Upper lobe of left lung (tissue), 6 donors: ENCODE measurements around the gene MGAT5B. TPM values are rescaled to one million over a fixed set of nuclear protein-coding genes. Genes with fewer than 3 reads are reported as not detected.

Experiments used
- ATAC-seq, 2 donors: fragments of 200-7000 bp; cut with Tn5 transposase; one replicate each; pipeline ENCODE4 v1.9.1; 2022; ENCODE audit warnings: mild to moderate bottlenecking in 2 of 2, moderate library complexity in 2 of 2; ENCODE audit not compliant: low FRiP score in 2 of 2
- DNase-seq, 2 donors: peaks; one replicate each; pipeline ENCODE4 v3.0.0-alpha.2; 2019 to 2020
- H3K27ac ChIP-seq, 4 donors: fragments of 200-600 bp; sonication (generic); one replicate each; pipeline ENCODE4 v1.5.1; 2016 to 2019
- H3K27me3 ChIP-seq, 4 donors: fragments of 200-600 bp; sonication (generic); one replicate each; pipeline ENCODE4 v1.5.1; 2017 to 2019
- H3K36me3 ChIP-seq, 4 donors: fragments of 200-600 bp; sonication (generic); one replicate each; pipeline ENCODE4 v1.5.1; 2016 to 2019
- H3K4me1 ChIP-seq, 4 donors: fragments of 200-600 bp; sonication (generic); one replicate each; pipeline ENCODE4 v1.5.1; 2018 to 2019
- H3K4me3 ChIP-seq, 4 donors: fragments of 200-600 bp; sonication (generic); one replicate each; pipeline ENCODE4 v1.5.1; 2017 to 2019; ENCODE audit warnings: mild to moderate bottlenecking in 2 of 4, moderate library complexity in 1 of 4
- H3K9me3 ChIP-seq, 4 donors: fragments of 200-600 bp; sonication (generic); one replicate each; pipeline ENCODE4 v1.5.1; 2018 to 2019
- EP300 ChIP-seq, 4 donors: sonication (generic); formaldehyde crosslinking; IDR thresholded peaks; one replicate each; pipeline ENCODE4 v1.5.1; 2017; ENCODE audit warnings: antibody characterized with exemption in 4 of 4, control low read depth in 2 of 4
- POLR2A ChIP-seq, 4 donors: fragments of 450-650 bp; IDR thresholded peaks; one replicate each; pipeline ENCODE4 v1.5.1; 2016 to 2017; ENCODE audit warnings: antibody characterized with exemption in 4 of 4, mild to moderate bottlenecking in 2 of 4
- POLR2AphosphoS5 ChIP-seq, 2 donors: sonication (generic); formaldehyde crosslinking; IDR thresholded peaks; one replicate each; pipeline ENCODE4 v1.5.1; 2017; ENCODE audit warnings: antibody characterized with exemption in 2 of 2
- WGBS, 2 donors: methylation state at CpG; one replicate each; pipeline ENCODE4 v1.1.5; 2017 to 2018; 5-methylcytosine and 5-hydroxymethylcytosine counted together
- total RNA-seq, 6 donors: library from RNA; depleted of rRNA in 4 of 6; stranded (reverse); fragments of >200 nt in 4 of 6; gene quantifications; one replicate each; pipeline versions ENCODE4 v1.1.0 to v1.2.1, GENCODE V29; 2016 to 2021
- TF ChIP-seq, protein P1 (sequence below), 6 experiments: fragments of 450-650 bp in 4 of 6; fragments of 200-600 bp in 2 of 6; sonication (generic) in 2 of 6; IDR thresholded peaks; one replicate each; pipeline ENCODE4 v1.5.1; 2016 to 2019; ENCODE audit warnings: antibody characterized with exemption in 6 of 6
- donor health status: DM: no; HTN: no; CAD: no; lungs with moderate emphysema.
- donor health status: DM: no; HTN: yes; CAD: no; lungs with severe emphysema.

Gene MGAT5B
- total RNA-seq, 6 donors from 2014 or later = 0.20 to 3.0 (median 0.83) TPM

DNA sequence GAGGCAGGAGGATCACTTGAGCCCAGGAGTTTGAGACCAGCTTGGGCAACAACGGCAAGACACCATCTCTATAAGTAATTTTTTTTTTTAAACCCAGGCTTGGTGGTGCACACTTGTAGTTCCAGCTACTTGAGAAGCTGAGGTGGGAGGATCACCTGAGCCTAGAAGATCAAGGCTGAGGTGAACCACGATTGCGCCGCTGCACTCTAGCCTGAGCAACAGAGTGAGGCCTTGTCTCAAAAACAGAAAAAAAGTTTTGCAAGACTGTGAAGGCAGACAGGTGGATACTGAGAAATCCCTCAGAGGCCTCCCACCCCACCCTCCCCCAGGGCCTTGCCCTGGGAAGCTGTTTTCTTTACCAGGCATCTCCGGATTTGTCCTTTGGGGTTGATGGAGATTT is 125.4 kb downstream of the MGAT5B start:
- peaks cover 0 to 2% (median 0%) of the 10 kb centered on the region in 4 donors for H3K4me1 ChIP-seq
- DNase-seq (no peak), ATAC-seq (no peak)
- H3K27me3 ChIP-seq = no peaks in the 10 kb centered on the region
- no peaks in the 10 kb centered on the region for H3K36me3 ChIP-seq
- no peak overlapping the region for H3K4me3 ChIP-seq
- 53 to 62% methylated on average over 5 of the region's 5 CpGs for WGBS, 2 donors
- TF ChIP-seq POLR2A (IDR thresholded peaks at IDR 0.05) = no peak
- TF ChIP-seq, protein P1, sequence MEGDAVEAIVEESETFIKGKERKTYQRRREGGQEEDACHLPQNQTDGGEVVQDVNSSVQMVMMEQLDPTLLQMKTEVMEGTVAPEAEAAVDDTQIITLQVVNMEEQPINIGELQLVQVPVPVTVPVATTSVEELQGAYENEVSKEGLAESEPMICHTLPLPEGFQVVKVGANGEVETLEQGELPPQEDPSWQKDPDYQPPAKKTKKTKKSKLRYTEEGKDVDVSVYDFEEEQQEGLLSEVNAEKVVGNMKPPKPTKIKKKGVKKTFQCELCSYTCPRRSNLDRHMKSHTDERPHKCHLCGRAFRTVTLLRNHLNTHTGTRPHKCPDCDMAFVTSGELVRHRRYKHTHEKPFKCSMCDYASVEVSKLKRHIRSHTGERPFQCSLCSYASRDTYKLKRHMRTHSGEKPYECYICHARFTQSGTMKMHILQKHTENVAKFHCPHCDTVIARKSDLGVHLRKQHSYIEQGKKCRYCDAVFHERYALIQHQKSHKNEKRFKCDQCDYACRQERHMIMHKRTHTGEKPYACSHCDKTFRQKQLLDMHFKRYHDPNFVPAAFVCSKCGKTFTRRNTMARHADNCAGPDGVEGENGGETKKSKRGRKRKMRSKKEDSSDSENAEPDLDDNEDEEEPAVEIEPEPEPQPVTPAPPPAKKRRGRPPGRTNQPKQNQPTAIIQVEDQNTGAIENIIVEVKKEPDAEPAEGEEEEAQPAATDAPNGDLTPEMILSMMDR (IDR thresholded peaks at IDR 0.05) = no peak
- TF ChIP-seq POLR2AphosphoS5 (IDR thresholded peaks at IDR 0.05) = no peak
- TF ChIP-seq EP300 (IDR thresholded peaks at IDR 0.05) = no peak
- no peaks in the 10 kb centered on the region for H3K9me3 ChIP-seq
- H3K27ac ChIP-seq = no peak overlapping the region

DNA sequence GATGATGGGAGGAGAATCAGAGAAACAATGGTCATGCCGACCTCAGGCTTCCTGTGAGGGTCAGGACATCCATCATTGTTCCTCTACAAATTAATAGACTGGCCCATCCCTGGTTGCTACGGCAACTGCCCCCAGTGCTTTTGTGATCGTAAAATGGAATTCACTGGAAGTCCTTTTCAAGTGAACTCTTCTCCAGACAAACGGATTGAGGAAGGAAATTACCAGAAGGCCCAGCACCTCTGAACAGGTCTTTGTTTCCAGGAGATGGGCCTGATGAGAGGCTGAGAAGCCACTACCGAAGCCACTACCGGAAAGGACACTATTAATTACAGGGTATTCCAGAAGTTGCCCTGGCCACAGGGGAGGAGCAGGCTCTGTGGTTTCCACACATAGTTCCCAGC is 126.0 kb downstream of the MGAT5B start:
- TF ChIP-seq, protein P1 (IDR thresholded peaks at IDR 0.05) = no peak
- TF ChIP-seq POLR2A (IDR thresholded peaks at IDR 0.05) (no peak), POLR2AphosphoS5 (IDR thresholded peaks at IDR 0.05) (no peak), EP300 (IDR thresholded peaks at IDR 0.05) (no peak)
- no peaks in the 10 kb centered on the region for H3K27me3 ChIP-seq
- 41 to 61% methylated on average over 6 of the region's 6 CpGs for WGBS, 2 donors
- H3K36me3 ChIP-seq = no peaks in the 10 kb centered on the region
- DNase-seq = no peak
- peaks cover 0 to 2% (median 0%) of the 10 kb centered on the region in 4 donors for H3K4me1 ChIP-seq
- no peaks in the 10 kb centered on the region for H3K9me3 ChIP-seq
- no peak overlapping the region for H3K4me3 ChIP-seq
- no peak overlapping the region for H3K27ac ChIP-seq
- no peak for ATAC-seq

DNA sequence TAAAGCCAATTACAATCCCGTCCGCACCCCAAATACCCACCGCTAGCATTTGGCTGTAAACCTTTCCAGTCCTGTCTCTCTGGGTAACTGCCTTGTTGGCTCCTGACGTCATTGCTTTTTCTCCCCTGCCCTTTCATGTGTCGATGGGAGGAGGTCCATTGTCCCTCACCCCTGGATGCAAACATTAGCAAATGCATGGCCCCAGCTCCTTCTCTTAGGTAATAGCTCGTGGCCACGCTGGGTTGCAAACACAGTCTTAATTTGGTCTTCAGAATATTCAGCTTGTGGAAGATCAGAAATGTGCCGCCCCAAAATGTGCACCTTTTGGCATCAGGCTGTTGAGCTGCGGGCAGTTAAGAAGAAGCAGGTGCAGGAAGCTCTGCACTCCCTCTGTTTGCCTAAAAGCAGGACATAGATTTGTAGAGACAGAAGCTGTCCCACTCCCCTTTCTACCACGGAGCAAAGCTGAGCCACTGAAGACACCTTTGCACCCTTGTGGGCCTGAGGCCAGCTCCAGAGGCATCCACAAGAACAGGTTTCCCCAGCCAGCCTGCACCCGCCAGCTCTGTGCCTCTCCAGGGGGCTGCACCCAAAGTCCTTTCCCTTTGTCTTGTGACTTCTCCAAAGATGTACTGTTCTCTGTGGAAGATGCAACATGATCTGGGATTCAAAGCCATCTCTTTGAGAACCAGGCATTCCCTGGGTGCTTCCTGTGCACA is 127.3 kb downstream of the MGAT5B start:
- Histone ChIP-seq H3K27ac (no peak overlapping the region), H3K27me3 (no peaks in the 10 kb centered on the region), H3K36me3 (no peaks in the 10 kb centered on the region), H3K9me3 (no peaks in the 10 kb centered on the region), H3K4me1 (peaks cover 0 to 2% (median 0%) of the 10 kb centered on the region in 4 donors), H3K4me3 (no peak overlapping the region)
- TF ChIP-seq EP300 (IDR thresholded peaks at IDR 0.05) (no peak), POLR2AphosphoS5 (IDR thresholded peaks at IDR 0.05) (no peak), POLR2A (IDR thresholded peaks at IDR 0.05) (no peak)
- TF ChIP-seq, protein P1 (IDR thresholded peaks at IDR 0.05) = no peak
- WGBS, 2 donors = 68 to 85% methylated on average over 8 to 11 of the region's 11 CpGs
- ATAC-seq = no peak
- DNase-seq = no peak

DNA sequence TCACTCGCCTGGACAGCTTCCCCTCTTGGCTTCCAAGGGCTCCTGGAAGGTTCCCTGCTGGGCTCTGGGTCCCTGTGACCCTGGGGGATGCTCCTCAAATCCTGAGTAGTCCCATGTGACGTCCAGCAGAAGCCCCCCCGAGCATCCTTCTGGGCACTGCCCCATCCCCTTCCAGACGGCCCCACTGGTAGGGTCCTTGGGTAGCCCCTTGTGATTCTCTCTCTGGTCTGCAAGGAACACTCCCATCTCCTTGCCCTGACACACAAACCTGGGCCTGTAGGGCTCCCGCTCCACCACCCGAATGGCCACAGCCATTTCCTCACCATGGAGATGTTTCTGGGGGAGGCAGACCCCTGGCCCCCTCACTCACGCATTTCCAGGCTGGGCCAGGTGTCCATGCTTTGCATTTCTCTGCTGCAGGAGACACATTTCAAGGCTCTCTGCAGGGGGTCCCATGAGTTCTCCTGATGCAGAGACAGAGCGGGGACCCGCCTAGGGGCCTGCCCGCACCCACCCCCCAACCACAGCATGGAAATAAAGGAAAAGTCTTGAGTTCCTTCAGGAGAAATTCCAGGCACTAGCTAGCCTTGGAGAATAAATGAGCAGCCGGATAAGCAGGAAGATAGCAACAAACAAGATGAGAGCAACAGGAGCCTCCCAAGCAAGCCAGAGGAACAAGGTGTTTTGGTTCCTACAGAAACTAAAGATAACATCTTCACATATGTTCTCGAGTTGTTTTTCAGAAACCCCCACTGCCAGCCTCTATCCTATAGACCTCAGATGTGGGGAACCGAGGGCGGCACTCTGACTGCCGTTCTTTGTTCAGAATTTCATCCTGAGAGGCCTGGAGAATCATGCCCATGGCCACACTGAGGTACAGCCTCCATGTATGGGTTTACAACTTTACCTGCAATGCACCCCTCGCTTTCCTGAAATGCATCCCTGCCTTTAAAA is 128.8 kb downstream of the MGAT5B start:
- TF ChIP-seq POLR2AphosphoS5 (IDR thresholded peaks at IDR 0.05) (no peak), EP300 (IDR thresholded peaks at IDR 0.05) (no peak), POLR2A (IDR thresholded peaks at IDR 0.05) (no peak)
- TF ChIP-seq, protein P1 (IDR thresholded peaks at IDR 0.05) = no peak
- H3K4me3 ChIP-seq = no peak overlapping the region
- H3K27ac ChIP-seq = no peak overlapping the region
- DNase-seq = no peak
- H3K9me3 ChIP-seq = no peaks in the 10 kb centered on the region
- no peaks in the 10 kb centered on the region for H3K27me3 ChIP-seq
- H3K36me3 ChIP-seq = no peaks in the 10 kb centered on the region
- H3K4me1 ChIP-seq = peaks cover 0 to 2% (median 0%) of the 10 kb centered on the region in 4 donors
- 84 to 87% methylated on average over 12 to 16 of the region's 16 CpGs for WGBS, 2 donors
- no peak for ATAC-seq
